ENCODE results near the gene YIF1A. TPM values are rescaled to one million over a fixed set of nuclear protein-coding genes. Genes with fewer than 3 reads are reported as not detected.

Gene YIF1A
- polyA plus RNA-seq, 1 donor from 2014 or later = 51.2 TPM

DNA sequence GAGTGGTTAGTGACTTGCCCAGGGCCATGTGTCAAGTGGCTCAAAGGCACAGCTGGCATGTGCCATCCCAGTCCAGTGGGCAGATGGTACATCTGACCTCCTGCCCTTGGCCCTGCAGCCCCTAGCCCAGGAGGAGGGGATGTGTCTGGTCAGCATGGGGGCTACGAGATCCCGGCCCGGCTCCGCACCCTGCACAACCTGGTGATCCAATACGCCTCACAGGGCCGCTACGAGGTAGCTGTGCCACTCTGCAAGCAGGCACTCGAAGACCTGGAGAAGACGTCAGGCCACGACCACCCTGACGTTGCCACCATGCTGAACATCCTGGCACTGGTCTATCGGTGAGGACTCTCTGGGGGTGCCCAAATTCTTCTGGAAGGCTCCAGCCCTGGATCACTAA lies 26.2 kb downstream of the YIF1A start:
- no peak overlapping the region for H3K9ac ChIP-seq (ENCODE audit: low read length)
- no peak overlapping the region for H3K4me2 ChIP-seq (ENCODE audit: low read length)
- H3K27me3 ChIP-seq (ENCODE audit: insufficient read depth, low read depth, low read length) = no peaks in the 10 kb centered on the region
- no peaks in the 10 kb centered on the region for H3F3A ChIP-seq (ENCODE audit: insufficient read depth, low read length, poor library complexity, severe bottlenecking)
- peaks cover 12% of the 10 kb centered on the region for H3K36me3 ChIP-seq (ENCODE audit: insufficient read depth, low read length)
- TF ChIP-seq MXI1 (conservative IDR thresholded peaks at IDR 0.05; ENCODE audit: poor library complexity, severe bottlenecking) (no peak), RAD21 (conservative IDR thresholded peaks at IDR 0.05) (no peak), SMC3 (conservative IDR thresholded peaks at IDR 0.05; ENCODE audit: poor library complexity) (no peak), EP300 (conservative IDR thresholded peaks at IDR 0.05; ENCODE audit: poor library complexity, severe bottlenecking) (no peak), EZH2 (IDR thresholded peaks at IDR 0.05; ENCODE audit: borderline replicate concordance, insufficient read depth, low read length, poor library complexity, severe bottlenecking) (no peak), TAF1 (IDR thresholded peaks at IDR 0.05; ENCODE audit: low read depth) (no peak), CTCF (IDR thresholded peaks at IDR 0.05; ENCODE audit: poor library complexity, severe bottlenecking) (no peak), POLR2AphosphoS5 (IDR thresholded peaks at IDR 0.05) (no peak)
- TF ChIP-seq, protein P1, sequence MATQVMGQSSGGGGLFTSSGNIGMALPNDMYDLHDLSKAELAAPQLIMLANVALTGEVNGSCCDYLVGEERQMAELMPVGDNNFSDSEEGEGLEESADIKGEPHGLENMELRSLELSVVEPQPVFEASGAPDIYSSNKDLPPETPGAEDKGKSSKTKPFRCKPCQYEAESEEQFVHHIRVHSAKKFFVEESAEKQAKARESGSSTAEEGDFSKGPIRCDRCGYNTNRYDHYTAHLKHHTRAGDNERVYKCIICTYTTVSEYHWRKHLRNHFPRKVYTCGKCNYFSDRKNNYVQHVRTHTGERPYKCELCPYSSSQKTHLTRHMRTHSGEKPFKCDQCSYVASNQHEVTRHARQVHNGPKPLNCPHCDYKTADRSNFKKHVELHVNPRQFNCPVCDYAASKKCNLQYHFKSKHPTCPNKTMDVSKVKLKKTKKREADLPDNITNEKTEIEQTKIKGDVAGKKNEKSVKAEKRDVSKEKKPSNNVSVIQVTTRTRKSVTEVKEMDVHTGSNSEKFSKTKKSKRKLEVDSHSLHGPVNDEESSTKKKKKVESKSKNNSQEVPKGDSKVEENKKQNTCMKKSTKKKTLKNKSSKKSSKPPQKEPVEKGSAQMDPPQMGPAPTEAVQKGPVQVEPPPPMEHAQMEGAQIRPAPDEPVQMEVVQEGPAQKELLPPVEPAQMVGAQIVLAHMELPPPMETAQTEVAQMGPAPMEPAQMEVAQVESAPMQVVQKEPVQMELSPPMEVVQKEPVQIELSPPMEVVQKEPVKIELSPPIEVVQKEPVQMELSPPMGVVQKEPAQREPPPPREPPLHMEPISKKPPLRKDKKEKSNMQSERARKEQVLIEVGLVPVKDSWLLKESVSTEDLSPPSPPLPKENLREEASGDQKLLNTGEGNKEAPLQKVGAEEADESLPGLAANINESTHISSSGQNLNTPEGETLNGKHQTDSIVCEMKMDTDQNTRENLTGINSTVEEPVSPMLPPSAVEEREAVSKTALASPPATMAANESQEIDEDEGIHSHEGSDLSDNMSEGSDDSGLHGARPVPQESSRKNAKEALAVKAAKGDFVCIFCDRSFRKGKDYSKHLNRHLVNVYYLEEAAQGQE (IDR thresholded peaks at IDR 0.05; ENCODE audit: borderline replicate concordance) = no peak
- H4K20me1 ChIP-seq (ENCODE audit: insufficient read depth) = peaks cover 4% of the 10 kb centered on the region
- H3K4me3 ChIP-seq (ENCODE audit: low read length) = no peak overlapping the region
- H3K27ac ChIP-seq (ENCODE audit: low read length) = no peak overlapping the region
- H3K79me2 ChIP-seq (replicated peaks; ENCODE audit: insufficient read depth, low read length) = peaks cover 15% of the 10 kb centered on the region
- H3K9me3 ChIP-seq (ENCODE audit: low read length) = no peaks in the 10 kb centered on the region
- no peaks in the 10 kb centered on the region for H3K9me2 ChIP-seq (ENCODE audit: insufficient read depth, low read length)
- H2AFZ ChIP-seq (ENCODE audit: low read depth, low read length) = no peak overlapping the region

DNA sequence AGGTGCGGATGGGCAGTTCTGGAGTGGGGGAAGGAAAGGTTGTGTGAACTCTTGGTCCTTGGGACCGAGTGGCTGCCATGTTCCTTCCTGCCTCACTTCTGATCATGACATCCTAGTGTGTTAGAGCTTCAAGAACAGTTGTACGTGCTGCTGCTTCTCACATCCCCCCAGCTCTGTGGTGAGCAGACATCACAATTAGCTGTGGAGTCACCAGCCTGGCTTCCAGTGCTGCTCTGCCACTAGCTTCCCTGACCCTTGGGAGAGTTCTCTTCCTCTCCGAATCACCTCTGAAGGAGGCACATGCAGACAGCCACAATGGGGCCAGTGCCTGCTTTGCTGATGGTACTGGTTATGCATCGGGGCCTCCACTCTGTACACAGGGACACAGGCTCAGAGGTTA lies 26.8 kb downstream of the YIF1A start:
- peaks cover 4% of the 10 kb centered on the region for H4K20me1 ChIP-seq (ENCODE audit: insufficient read depth)
- H3K36me3 ChIP-seq (ENCODE audit: insufficient read depth, low read length) = peaks cover 12% of the 10 kb centered on the region
- no peak for TF ChIP-seq TAF1 (IDR thresholded peaks at IDR 0.05; ENCODE audit: low read depth)
- no peak for TF ChIP-seq POLR2AphosphoS5 (IDR thresholded peaks at IDR 0.05)
- no peak for TF ChIP-seq EZH2 (IDR thresholded peaks at IDR 0.05; ENCODE audit: borderline replicate concordance, insufficient read depth, low read length, poor library complexity, severe bottlenecking)
- no peak overlapping the region for H3K9ac ChIP-seq (ENCODE audit: low read length)
- no peak overlapping the region for H3K4me2 ChIP-seq (ENCODE audit: low read length)
- no peaks in the 10 kb centered on the region for H3F3A ChIP-seq (ENCODE audit: insufficient read depth, low read length, poor library complexity, severe bottlenecking)
- H3K9me2 ChIP-seq (ENCODE audit: insufficient read depth, low read length) = no peaks in the 10 kb centered on the region
- H3K9me3 ChIP-seq (ENCODE audit: low read length) = no peaks in the 10 kb centered on the region
- no peak overlapping the region for H2AFZ ChIP-seq (ENCODE audit: low read depth, low read length)
- no peak overlapping the region for H3K27ac ChIP-seq (ENCODE audit: low read length)
- H3K4me3 ChIP-seq (ENCODE audit: low read length) = no peak overlapping the region
- H3K27me3 ChIP-seq (ENCODE audit: insufficient read depth, low read depth, low read length) = no peaks in the 10 kb centered on the region
- peaks cover 15% of the 10 kb centered on the region for H3K79me2 ChIP-seq (replicated peaks; ENCODE audit: insufficient read depth, low read length)

DNA sequence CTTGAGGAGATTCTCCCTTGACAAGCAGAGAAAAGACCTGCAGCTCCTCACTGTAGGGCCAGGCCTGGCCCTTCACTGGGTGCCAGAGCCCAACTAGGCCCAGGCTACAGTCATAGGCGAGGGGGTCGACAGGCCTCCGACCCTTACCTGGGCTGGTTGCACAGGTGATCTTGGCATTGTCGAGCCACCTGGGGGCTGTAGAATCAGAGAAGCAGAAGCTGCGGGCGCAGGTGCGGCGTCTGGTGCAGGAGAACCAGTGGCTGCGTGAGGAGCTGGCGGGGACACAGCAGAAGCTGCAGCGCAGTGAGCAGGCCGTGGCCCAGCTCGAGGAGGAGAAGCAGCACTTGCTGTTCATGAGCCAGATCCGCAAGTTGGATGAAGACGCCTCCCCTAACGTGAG lies 27.4 kb downstream of the YIF1A start:
- no peaks in the 10 kb centered on the region for H3K9me2 ChIP-seq (ENCODE audit: insufficient read depth, low read length)
- no peak overlapping the region for H2AFZ ChIP-seq (ENCODE audit: low read depth, low read length)
- H4K20me1 ChIP-seq (ENCODE audit: insufficient read depth) = peaks cover 4% of the 10 kb centered on the region
- H3K36me3 ChIP-seq (ENCODE audit: insufficient read depth, low read length) = peaks cover 12% of the 10 kb centered on the region
- peaks cover 15% of the 10 kb centered on the region for H3K79me2 ChIP-seq (replicated peaks; ENCODE audit: insufficient read depth, low read length)
- no peak overlapping the region for H3K27ac ChIP-seq (ENCODE audit: low read length)
- no peaks in the 10 kb centered on the region for H3F3A ChIP-seq (ENCODE audit: insufficient read depth, low read length, poor library complexity, severe bottlenecking)
- H3K4me2 ChIP-seq (ENCODE audit: low read length) = no peak overlapping the region
- H3K9me3 ChIP-seq (ENCODE audit: low read length) = no peaks in the 10 kb centered on the region
- H3K4me3 ChIP-seq (ENCODE audit: low read length) = no peak overlapping the region
- no peaks in the 10 kb centered on the region for H3K27me3 ChIP-seq (ENCODE audit: insufficient read depth, low read depth, low read length)
- TF ChIP-seq SMC3 (conservative IDR thresholded peaks at IDR 0.05; ENCODE audit: poor library complexity) (no peak), EZH2 (IDR thresholded peaks at IDR 0.05; ENCODE audit: borderline replicate concordance, insufficient read depth, low read length, poor library complexity, severe bottlenecking) (no peak), RAD21 (conservative IDR thresholded peaks at IDR 0.05) (no peak), CTCF (IDR thresholded peaks at IDR 0.05; ENCODE audit: poor library complexity, severe bottlenecking) (no peak), EP300 (conservative IDR thresholded peaks at IDR 0.05; ENCODE audit: poor library complexity, severe bottlenecking) (no peak), POLR2AphosphoS5 (IDR thresholded peaks at IDR 0.05) (no peak), MXI1 (conservative IDR thresholded peaks at IDR 0.05; ENCODE audit: poor library complexity, severe bottlenecking) (no peak), TAF1 (IDR thresholded peaks at IDR 0.05; ENCODE audit: low read depth) (no peak)
- TF ChIP-seq, protein P1 (IDR thresholded peaks at IDR 0.05; ENCODE audit: borderline replicate concordance) = no peak
- no peak overlapping the region for H3K9ac ChIP-seq (ENCODE audit: low read length)

Measured in neural cell (in vitro differentiated cells).